ENCODE results near the gene PRKAG3.

The PRKAG3 gene

DNA sequence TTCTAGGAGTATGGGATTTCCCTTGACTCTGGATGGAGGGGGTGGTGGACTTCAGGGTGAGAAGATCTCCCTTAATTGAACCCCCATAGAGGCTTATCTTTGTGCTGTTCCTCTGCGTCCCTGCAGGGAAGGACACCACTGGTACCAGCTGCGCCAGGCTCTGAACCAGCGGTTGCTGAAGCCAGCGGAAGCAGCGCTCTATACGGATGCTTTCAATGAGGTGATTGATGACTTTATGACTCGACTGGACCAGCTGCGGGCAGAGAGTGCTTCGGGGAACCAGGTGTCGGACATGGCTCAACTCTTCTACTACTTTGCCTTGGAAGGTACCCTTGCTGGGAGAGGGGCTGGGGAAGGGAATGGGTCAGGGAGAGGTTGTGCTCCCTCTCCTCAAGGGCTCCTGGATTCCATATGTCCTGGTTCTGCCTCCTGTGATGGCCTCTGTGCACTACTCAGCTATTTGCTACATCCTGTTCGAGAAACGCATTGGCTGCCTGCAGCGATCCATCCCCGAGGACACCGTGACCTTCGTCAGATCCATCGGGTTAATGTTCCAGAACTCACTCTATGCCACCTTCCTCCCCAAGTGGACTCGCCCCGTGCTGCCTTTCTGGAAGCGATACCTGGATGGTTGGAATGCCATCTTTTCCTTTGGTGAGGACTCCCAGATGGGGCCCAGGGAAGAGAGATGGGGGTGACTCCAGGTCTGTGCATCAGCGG lies 19.3 kb downstream of the PRKAG3 start:
- Histone ChIP-seq H3K4me3 (ENCODE audit: low read depth, low read length) (no peak overlapping the region), H3K4me1 (no peaks in the 10 kb centered on the region), H3K9me3 (no peaks in the 10 kb centered on the region), H3K27me3 (no peaks in the 10 kb centered on the region), H3K36me3 (no peaks in the 10 kb centered on the region)
- TF ChIP-seq, protein P1, sequence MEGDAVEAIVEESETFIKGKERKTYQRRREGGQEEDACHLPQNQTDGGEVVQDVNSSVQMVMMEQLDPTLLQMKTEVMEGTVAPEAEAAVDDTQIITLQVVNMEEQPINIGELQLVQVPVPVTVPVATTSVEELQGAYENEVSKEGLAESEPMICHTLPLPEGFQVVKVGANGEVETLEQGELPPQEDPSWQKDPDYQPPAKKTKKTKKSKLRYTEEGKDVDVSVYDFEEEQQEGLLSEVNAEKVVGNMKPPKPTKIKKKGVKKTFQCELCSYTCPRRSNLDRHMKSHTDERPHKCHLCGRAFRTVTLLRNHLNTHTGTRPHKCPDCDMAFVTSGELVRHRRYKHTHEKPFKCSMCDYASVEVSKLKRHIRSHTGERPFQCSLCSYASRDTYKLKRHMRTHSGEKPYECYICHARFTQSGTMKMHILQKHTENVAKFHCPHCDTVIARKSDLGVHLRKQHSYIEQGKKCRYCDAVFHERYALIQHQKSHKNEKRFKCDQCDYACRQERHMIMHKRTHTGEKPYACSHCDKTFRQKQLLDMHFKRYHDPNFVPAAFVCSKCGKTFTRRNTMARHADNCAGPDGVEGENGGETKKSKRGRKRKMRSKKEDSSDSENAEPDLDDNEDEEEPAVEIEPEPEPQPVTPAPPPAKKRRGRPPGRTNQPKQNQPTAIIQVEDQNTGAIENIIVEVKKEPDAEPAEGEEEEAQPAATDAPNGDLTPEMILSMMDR (IDR thresholded peaks at IDR 0.05; ENCODE audit: low read depth, low read length) = no peak
- DNase-seq = no peak

DNA sequence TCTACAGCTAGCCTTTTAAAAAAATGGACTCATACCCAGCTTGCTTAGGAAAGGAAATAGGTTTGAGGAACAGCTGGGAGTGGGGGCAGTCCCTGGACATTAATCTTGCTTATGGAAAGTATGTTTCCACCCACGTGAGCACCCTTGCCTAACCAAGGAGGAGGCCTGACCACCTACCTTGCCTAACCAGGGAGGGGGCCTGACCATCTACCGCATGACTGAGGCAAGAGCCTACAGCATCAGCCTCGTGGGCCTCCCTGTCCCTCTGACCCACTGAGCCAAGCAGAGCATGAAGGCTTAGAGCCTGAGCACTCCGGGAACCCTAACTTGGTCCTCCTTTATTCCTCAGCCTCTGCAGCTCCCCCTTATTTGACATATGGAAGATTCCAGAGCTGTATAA lies 20.2 kb downstream of the PRKAG3 start:
- TF ChIP-seq, protein P1 (IDR thresholded peaks at IDR 0.05; ENCODE audit: low read depth, low read length) = no peak
- Histone ChIP-seq H3K36me3 (no peaks in the 10 kb centered on the region), H3K4me3 (ENCODE audit: low read depth, low read length) (no peak overlapping the region), H3K27me3 (no peaks in the 10 kb centered on the region), H3K9me3 (no peaks in the 10 kb centered on the region), H3K4me1 (no peaks in the 10 kb centered on the region)
- DNase-seq = no peak

DNA sequence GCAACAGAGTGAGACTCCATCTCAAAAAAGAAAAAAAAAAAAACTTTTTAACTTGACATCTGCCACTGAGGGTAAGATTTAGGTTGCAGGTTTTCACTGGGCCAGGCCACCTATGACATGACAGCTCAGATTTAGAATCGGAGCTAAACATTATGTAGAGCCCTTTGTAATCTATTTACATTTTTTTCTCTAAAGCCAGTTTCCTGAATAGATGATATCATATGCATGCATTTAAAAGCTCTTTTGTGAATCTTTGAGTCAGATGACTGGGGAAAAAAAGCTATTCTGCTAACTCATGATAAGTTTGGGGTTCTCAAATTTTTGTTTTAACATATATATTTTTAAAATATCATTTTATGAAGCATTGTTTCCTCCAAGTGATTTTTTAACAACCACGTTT lies 21.3 kb downstream of the PRKAG3 start:
- H3K4me3 ChIP-seq (ENCODE audit: low read depth, low read length) = no peak overlapping the region
- H3K36me3 ChIP-seq = no peaks in the 10 kb centered on the region
- no peak for DNase-seq
- no peaks in the 10 kb centered on the region for H3K9me3 ChIP-seq
- no peaks in the 10 kb centered on the region for H3K27me3 ChIP-seq
- H3K4me1 ChIP-seq = no peaks in the 10 kb centered on the region
- TF ChIP-seq, protein P1 (IDR thresholded peaks at IDR 0.05; ENCODE audit: low read depth, low read length) = no peak

DNA sequence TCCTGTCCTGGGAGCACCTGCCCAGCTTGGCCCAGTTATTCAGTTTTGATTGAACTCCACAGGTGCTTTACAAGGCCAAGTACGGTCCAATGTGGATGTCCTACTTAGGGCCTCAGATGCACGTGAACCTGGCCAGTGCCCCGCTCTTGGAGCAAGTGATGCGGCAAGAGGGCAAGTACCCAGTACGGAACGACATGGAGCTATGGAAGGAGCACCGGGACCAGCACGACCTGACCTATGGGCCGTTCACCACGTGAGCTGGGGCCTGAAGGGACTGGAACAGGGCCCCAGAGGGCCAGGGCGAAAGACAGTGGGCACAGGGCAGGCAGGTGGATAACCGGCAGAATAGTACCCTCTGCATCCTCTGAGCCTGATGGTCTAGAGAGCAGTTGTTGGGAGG lies 22.1 kb downstream of the PRKAG3 start:
- no peak for DNase-seq
- H3K4me3 ChIP-seq (ENCODE audit: low read depth, low read length) = no peak overlapping the region
- H3K36me3 ChIP-seq = no peaks in the 10 kb centered on the region
- no peaks in the 10 kb centered on the region for H3K27me3 ChIP-seq
- H3K9me3 ChIP-seq = no peaks in the 10 kb centered on the region
- no peaks in the 10 kb centered on the region for H3K4me1 ChIP-seq
- TF ChIP-seq, protein P1 (IDR thresholded peaks at IDR 0.05; ENCODE audit: low read depth, low read length) = no peak

DNA sequence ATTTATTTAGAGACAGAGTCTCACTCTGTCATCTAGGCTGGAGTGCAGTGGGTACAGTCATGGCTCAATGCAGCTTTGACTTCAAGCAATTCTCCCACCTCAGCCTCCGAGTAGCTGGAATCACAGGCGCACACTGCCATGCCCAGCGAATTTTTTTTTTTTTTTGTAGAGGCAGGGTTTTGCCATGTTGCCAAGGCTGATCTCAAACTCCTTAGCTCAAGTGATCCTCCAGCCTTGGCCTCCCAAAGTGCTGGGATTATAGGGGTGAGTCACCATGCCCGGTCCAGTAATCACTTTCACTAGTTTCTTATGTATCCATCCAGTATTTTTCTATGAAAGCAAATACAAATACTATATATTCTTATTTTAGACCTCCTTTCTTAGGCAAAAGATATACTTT lies 24.0 kb downstream of the PRKAG3 start:
- no peaks in the 10 kb centered on the region for H3K27me3 ChIP-seq
- no peaks in the 10 kb centered on the region for H3K9me3 ChIP-seq
- TF ChIP-seq, protein P1 (IDR thresholded peaks at IDR 0.05; ENCODE audit: low read depth, low read length) = no peak
- H3K36me3 ChIP-seq = no peaks in the 10 kb centered on the region
- H3K4me1 ChIP-seq = no peaks in the 10 kb centered on the region
- no peak for DNase-seq
- no peak overlapping the region for H3K4me3 ChIP-seq (ENCODE audit: low read depth, low read length)

DNA sequence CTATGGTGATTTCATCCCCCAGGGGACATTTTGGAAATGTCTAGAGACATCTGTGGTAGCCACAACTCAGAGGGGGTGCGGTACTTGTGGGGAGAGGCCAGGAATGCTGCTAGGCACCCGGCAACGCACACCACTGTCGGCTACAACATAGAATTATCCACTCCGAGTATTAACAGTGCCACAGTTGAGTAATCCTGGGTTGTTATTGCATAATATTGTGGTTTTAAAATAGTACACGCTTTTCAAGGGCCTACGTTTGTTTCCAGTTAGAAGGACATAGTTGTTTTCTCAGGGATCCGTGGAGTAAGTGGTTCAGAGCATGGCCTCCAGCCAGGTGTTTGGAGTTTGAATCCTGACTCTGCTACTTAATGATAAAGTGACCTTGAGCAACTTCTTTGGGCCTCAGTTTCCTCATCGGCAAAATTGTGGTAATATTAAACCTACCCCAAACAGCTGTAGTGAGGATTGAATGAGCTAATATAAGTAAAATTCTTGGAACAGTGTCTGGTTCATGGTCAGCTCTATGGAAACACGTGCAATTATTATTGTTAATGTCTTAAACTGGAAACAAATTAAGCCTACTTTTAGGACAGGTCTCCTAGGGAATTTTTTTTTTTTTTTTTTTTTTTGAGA lies 25.1 kb downstream of the PRKAG3 start:
- no peaks in the 10 kb centered on the region for H3K27me3 ChIP-seq
- H3K4me3 ChIP-seq (ENCODE audit: low read depth, low read length) = no peak overlapping the region
- no peak for DNase-seq
- TF ChIP-seq, protein P1 (IDR thresholded peaks at IDR 0.05; ENCODE audit: low read depth, low read length) = no peak
- H3K4me1 ChIP-seq = peaks cover 7% of the 10 kb centered on the region
- no peaks in the 10 kb centered on the region for H3K36me3 ChIP-seq
- no peaks in the 10 kb centered on the region for H3K9me3 ChIP-seq
